ENCODE measurements around the gene P4HA1.
"Not testable (repeated sequence)": the region's sequence is repeated elsewhere in the genome, so short reads cannot be mapped to it uniquely, and the experiment has no call there.

DNA sequence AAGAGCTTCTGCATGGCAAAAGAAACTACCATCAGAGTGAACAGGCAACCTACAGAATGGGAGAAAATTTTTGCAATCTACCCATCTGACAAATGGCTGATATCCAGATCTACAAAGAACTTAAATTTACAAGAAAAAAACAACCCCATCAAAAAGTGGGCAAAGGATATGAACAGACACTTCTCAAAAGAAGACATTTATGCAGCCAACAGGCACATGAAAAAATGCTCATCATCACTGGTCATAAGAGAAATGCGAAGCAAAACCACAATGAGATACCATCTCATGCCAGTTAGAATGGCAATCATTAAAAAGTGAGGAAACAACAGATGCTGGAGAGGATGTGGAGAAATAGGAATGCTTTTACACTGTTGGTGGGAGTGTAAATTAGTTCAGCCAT is 70.0 kb downstream of the P4HA1 start:
- TF ChIP-seq, protein P1, sequence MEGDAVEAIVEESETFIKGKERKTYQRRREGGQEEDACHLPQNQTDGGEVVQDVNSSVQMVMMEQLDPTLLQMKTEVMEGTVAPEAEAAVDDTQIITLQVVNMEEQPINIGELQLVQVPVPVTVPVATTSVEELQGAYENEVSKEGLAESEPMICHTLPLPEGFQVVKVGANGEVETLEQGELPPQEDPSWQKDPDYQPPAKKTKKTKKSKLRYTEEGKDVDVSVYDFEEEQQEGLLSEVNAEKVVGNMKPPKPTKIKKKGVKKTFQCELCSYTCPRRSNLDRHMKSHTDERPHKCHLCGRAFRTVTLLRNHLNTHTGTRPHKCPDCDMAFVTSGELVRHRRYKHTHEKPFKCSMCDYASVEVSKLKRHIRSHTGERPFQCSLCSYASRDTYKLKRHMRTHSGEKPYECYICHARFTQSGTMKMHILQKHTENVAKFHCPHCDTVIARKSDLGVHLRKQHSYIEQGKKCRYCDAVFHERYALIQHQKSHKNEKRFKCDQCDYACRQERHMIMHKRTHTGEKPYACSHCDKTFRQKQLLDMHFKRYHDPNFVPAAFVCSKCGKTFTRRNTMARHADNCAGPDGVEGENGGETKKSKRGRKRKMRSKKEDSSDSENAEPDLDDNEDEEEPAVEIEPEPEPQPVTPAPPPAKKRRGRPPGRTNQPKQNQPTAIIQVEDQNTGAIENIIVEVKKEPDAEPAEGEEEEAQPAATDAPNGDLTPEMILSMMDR (IDR thresholded peaks at IDR 0.05), result not testable (repeated sequence)
- TF ChIP-seq POLR2A (IDR thresholded peaks at IDR 0.05), result not testable (repeated sequence)
